ENCODE data around the gene USP24.

USP24 gene

GRCh38 chr1:55147524-55147923 is 67.6 kb downstream of the USP24 start:
- H3K36me3 ChIP-seq (ENCODE audit: control insufficient read depth, insufficient read depth, low read length), result no peaks in the 10 kb centered on the region

GRCh38 chr1:55146781-55147180 is 68.4 kb downstream of the USP24 start:
- Histone ChIP-seq H3K36me3 (ENCODE audit: control insufficient read depth, insufficient read depth, low read length) (no peaks in the 10 kb centered on the region), H3K9me3 (ENCODE audit: control insufficient read depth, low read length) (no peaks in the 10 kb centered on the region), H3K9ac (ENCODE audit: low read length) (no peak overlapping the region), H3K4me1 (ENCODE audit: control insufficient read depth, insufficient read depth, low read length) (no peaks in the 10 kb centered on the region), H3K27me3 (ENCODE audit: control insufficient read depth, insufficient read depth, low read length) (no peaks in the 10 kb centered on the region), H3K4me3 (ENCODE audit: low read length) (no peak overlapping the region)

More at GRCh38 chr1:55147524-55147923, 67.6 kb downstream of the USP24 start:
- Histone ChIP-seq H3K27me3 (ENCODE audit: control insufficient read depth, insufficient read depth, low read length) (no peaks in the 10 kb centered on the region), H3K9ac (ENCODE audit: low read length) (no peak overlapping the region), H3K4me3 (ENCODE audit: low read length) (no peak overlapping the region), H3K9me3 (ENCODE audit: control insufficient read depth, low read length) (no peaks in the 10 kb centered on the region), H3K4me1 (ENCODE audit: control insufficient read depth, insufficient read depth, low read length) (no peaks in the 10 kb centered on the region)

- Histone ChIP-seq H3K27me3 (ENCODE audit: control insufficient read depth, insufficient read depth, low read length) (no peaks in the 10 kb centered on the region), H3K36me3 (ENCODE audit: control insufficient read depth, insufficient read depth, low read length) (no peaks in the 10 kb centered on the region), H3K9me3 (ENCODE audit: control insufficient read depth, low read length) (no peaks in the 10 kb centered on the region), H3K4me3 (ENCODE audit: low read length) (no peak overlapping the region), H3K4me1 (ENCODE audit: control insufficient read depth, insufficient read depth, low read length) (no peaks in the 10 kb centered on the region), H3K9ac (ENCODE audit: low read length) (no peak overlapping the region)
Measured at GRCh38 chr1:55144886-55145285, 70.3 kb downstream of the USP24 start.

DNA sequence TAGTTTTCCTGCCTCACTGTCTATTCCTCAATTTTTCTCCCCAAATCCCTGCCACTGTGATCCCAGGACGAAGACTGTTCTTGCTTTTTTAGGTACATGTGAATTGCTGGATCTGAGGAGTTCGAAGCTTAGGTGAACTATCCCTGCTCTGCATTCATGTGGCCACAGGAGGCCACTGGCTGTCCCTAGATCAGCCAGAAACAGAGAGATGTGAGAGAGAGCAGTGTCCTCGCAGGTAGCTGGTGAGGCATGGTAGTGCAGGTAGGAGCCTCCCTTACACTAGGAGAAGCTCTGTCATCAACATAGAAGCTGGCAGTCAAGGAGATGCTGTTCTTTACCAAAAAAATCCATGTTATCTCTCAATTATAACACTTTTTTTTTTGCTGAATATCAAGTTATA is 71.5 kb downstream of the USP24 start:
- H3K4me3 ChIP-seq (ENCODE audit: low read length), result no peak overlapping the region
- H3K36me3 ChIP-seq (ENCODE audit: control insufficient read depth, insufficient read depth, low read length), result no peaks in the 10 kb centered on the region
- H3K9me3 ChIP-seq (ENCODE audit: control insufficient read depth, low read length), result no peaks in the 10 kb centered on the region
- no peaks in the 10 kb centered on the region for H3K4me1 ChIP-seq (ENCODE audit: control insufficient read depth, insufficient read depth, low read length)
- H3K9ac ChIP-seq (ENCODE audit: low read length), result no peak overlapping the region
- H3K27me3 ChIP-seq (ENCODE audit: control insufficient read depth, insufficient read depth, low read length), result no peaks in the 10 kb centered on the region

DNA sequence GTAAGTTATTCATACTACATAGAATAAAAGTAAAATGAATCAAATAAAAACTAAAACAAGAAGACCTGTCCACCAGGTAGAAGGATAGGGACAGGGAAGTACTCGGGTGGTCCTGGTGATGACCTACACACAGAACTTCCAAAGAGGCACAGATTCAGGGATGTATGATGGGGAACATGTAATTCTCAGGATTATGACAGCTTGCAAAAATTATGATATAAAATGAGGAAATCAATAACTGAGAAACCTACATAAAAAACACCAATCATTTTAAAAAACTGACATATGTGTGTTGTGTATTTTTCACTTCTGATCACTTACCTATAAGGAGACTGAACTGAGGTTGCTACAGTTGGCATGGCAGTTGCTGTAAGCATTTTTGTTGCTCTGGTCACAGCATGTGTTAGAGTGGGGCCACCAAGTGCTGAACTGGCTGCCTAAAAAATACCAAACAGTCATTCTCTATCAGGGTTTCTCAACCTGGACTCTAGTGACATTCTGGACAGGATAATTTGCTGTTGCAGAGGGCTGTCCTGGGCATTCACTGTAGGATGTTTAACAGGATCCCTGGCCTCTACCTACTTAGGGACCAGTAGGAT is 73.8 kb downstream of the USP24 start:
- Histone ChIP-seq H3K4me3 (ENCODE audit: low read length) (no peak overlapping the region), H3K9me3 (ENCODE audit: control insufficient read depth, low read length) (no peaks in the 10 kb centered on the region), H3K27me3 (ENCODE audit: control insufficient read depth, insufficient read depth, low read length) (no peaks in the 10 kb centered on the region), H3K36me3 (ENCODE audit: control insufficient read depth, insufficient read depth, low read length) (no peaks in the 10 kb centered on the region), H3K4me1 (ENCODE audit: control insufficient read depth, insufficient read depth, low read length) (no peaks in the 10 kb centered on the region), H3K9ac (ENCODE audit: low read length) (no peak overlapping the region)

DNA sequence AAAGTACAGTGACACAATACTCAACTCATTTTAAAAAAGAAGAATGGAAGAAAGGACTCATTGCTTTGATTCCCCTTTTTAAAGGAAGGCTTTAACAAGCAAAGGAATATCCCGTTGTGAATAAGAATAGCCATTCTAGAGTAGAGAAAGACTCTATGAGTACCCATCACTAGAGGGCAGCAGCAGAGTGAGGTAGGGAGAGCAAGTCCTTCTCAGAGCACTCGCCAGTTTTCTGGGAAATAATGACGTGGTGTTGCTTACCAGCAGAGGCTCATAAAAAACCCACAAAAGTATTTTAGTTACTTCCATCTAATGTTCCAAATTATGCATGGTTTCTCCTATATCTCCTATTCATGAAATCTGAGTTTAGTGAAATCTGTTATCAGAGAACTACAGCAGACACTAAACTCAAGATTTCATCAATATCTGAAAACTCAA is 74.6 kb downstream of the USP24 start:
- Histone ChIP-seq H3K9me3 (ENCODE audit: control insufficient read depth, low read length) (no peaks in the 10 kb centered on the region), H3K9ac (ENCODE audit: low read length) (no peak overlapping the region), H3K4me3 (ENCODE audit: low read length) (no peak overlapping the region), H3K36me3 (ENCODE audit: control insufficient read depth, insufficient read depth, low read length) (no peaks in the 10 kb centered on the region), H3K27me3 (ENCODE audit: control insufficient read depth, insufficient read depth, low read length) (no peaks in the 10 kb centered on the region), H3K4me1 (ENCODE audit: control insufficient read depth, insufficient read depth, low read length) (no peaks in the 10 kb centered on the region)

- H3K9ac ChIP-seq (ENCODE audit: low read length), result no peak overlapping the region
- no peaks in the 10 kb centered on the region for H3K4me1 ChIP-seq (ENCODE audit: control insufficient read depth, insufficient read depth, low read length)
- no peaks in the 10 kb centered on the region for H3K9me3 ChIP-seq (ENCODE audit: control insufficient read depth, low read length)
- H3K36me3 ChIP-seq (ENCODE audit: control insufficient read depth, insufficient read depth, low read length), result no peaks in the 10 kb centered on the region
- no peaks in the 10 kb centered on the region for H3K27me3 ChIP-seq (ENCODE audit: control insufficient read depth, insufficient read depth, low read length)
- no peak overlapping the region for H3K4me3 ChIP-seq (ENCODE audit: low read length)
Measured at GRCh38 chr1:55140137-55140536, 75.0 kb downstream of the USP24 start.

- Histone ChIP-seq H3K9ac (ENCODE audit: low read length) (no peak overlapping the region), H3K36me3 (ENCODE audit: control insufficient read depth, insufficient read depth, low read length) (peaks cover 6% of the 10 kb centered on the region), H3K27me3 (ENCODE audit: control insufficient read depth, insufficient read depth, low read length) (no peaks in the 10 kb centered on the region), H3K4me1 (ENCODE audit: control insufficient read depth, insufficient read depth, low read length) (no peaks in the 10 kb centered on the region), H3K9me3 (ENCODE audit: control insufficient read depth, low read length) (no peaks in the 10 kb centered on the region), H3K4me3 (ENCODE audit: low read length) (no peak overlapping the region)
Measured at GRCh38 chr1:55138823-55139222, 76.3 kb downstream of the USP24 start.

GRCh38 chr1:55134152-55134808 is 80.9 kb downstream of the USP24 start:
- H3K27me3 ChIP-seq (ENCODE audit: control insufficient read depth, insufficient read depth, low read length), result no peaks in the 10 kb centered on the region
- peaks cover 6% of the 10 kb centered on the region for H3K36me3 ChIP-seq (ENCODE audit: control insufficient read depth, insufficient read depth, low read length)
- H3K9ac ChIP-seq (ENCODE audit: low read length), result no peak overlapping the region
- no peaks in the 10 kb centered on the region for H3K4me1 ChIP-seq (ENCODE audit: control insufficient read depth, insufficient read depth, low read length)
- H3K9me3 ChIP-seq (ENCODE audit: control insufficient read depth, low read length), result no peaks in the 10 kb centered on the region
- H3K4me3 ChIP-seq (ENCODE audit: low read length), result no peak overlapping the region

GRCh38 chr1:55131801-55132200 is 83.4 kb downstream of the USP24 start:
- Histone ChIP-seq H3K27me3 (ENCODE audit: control insufficient read depth, insufficient read depth, low read length) (no peaks in the 10 kb centered on the region), H3K4me3 (ENCODE audit: low read length) (no peak overlapping the region), H3K9ac (ENCODE audit: low read length) (no peak overlapping the region), H3K9me3 (ENCODE audit: control insufficient read depth, low read length) (no peaks in the 10 kb centered on the region), H3K4me1 (ENCODE audit: control insufficient read depth, insufficient read depth, low read length) (no peaks in the 10 kb centered on the region), H3K36me3 (ENCODE audit: control insufficient read depth, insufficient read depth, low read length) (peaks cover 9% of the 10 kb centered on the region)

DNA sequence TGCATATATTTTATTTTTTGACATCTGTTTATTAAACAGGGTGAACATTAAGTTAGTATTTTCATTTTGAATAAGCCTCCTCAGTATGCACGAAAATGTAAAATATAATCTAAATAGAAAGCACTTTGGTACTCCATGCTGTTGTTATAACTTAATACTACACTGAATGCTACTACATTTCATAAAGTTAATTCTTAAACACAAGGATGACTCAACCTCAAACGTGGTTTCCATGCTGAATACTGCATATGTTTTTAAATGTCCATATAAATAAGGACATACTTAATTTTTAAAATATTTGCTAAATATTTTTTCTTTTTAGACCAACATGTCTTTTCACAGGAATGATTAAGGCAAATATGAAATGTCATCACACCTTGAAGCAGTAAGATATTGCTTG is 83.9 kb downstream of the USP24 start:
- H3K36me3 ChIP-seq (ENCODE audit: control insufficient read depth, insufficient read depth, low read length), result peaks cover 9% of the 10 kb centered on the region

GRCh38 chr1:55129194-55129728 is 85.9 kb downstream of the USP24 start:
- no peaks in the 10 kb centered on the region for H3K4me1 ChIP-seq (ENCODE audit: control insufficient read depth, insufficient read depth, low read length)
- no peak overlapping the region for H3K9ac ChIP-seq (ENCODE audit: low read length)
- no peaks in the 10 kb centered on the region for H3K27me3 ChIP-seq (ENCODE audit: control insufficient read depth, insufficient read depth, low read length)
- H3K36me3 ChIP-seq (ENCODE audit: control insufficient read depth, insufficient read depth, low read length), result peaks cover 12% of the 10 kb centered on the region
- H3K9me3 ChIP-seq (ENCODE audit: control insufficient read depth, low read length), result no peaks in the 10 kb centered on the region
- H3K4me3 ChIP-seq (ENCODE audit: low read length), result no peak overlapping the region

More for the DNA sequence above, 83.9 kb downstream of the USP24 start:
- Histone ChIP-seq H3K4me3 (ENCODE audit: low read length) (no peak overlapping the region), H3K27me3 (ENCODE audit: control insufficient read depth, insufficient read depth, low read length) (no peaks in the 10 kb centered on the region), H3K4me1 (ENCODE audit: control insufficient read depth, insufficient read depth, low read length) (no peaks in the 10 kb centered on the region), H3K9ac (ENCODE audit: low read length) (no peak overlapping the region), H3K9me3 (ENCODE audit: control insufficient read depth, low read length) (no peaks in the 10 kb centered on the region)

All from mucosa of stomach (tissue), 1 donor.